Measurements from ENCODE around the gene SH3RF1. TPM values are rescaled to one million over a fixed set of nuclear protein-coding genes. Genes with fewer than 3 reads are reported as not detected.

SH3RF1 gene
- total and polyA plus RNA-seq, 4 donors: 1.8 to 7.9 (median 3.5) TPM

DNA sequence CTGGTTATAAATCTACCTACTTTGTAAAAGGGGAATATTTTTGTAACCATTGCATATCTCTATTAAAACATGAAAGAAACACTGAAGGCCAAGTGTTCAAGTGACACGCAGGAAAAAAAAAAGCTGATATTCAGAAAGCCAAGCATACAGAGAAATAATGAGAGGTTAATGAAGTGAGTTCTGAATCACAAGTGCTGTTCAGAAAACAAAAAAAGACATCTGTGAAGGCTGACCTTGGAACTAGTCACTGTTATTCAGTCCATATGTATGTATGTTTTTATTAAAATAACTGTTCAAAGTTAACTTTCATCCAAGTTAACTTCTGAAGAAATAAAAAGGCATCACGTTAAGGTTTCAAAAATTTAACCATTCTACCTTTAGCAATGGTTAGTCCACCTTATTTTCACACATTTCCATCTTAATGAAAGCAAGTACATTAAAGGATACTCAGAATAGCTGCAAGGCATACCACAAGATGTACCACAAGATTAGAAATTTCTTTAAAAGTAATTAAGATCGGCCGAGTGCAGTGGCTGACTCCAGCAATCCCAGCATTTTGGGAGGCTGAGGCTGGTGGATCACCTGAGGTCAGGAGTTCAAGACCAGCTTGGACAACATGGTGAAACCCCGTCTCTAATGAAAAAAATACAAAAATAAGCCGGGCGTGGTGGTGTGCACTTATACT lies 31.4 kb downstream of the SH3RF1 start:
- H3K4me3 ChIP-seq (ENCODE audit: low read depth in 1 of 3, low read length in 3 of 3): no peak overlapping the region
- H3K9me3 ChIP-seq (ENCODE audit: control insufficient read depth in 4 of 4, low read length in 3 of 4): no peaks in the 10 kb centered on the region
- no peak for DNase-seq (ENCODE audit: low spot score)
- H3K4me1 ChIP-seq (ENCODE audit: control insufficient read depth in 4 of 4, insufficient read depth in 4 of 4, low read length in 3 of 4): peaks cover 7 to 35% (median 21%) of the 10 kb centered on the region in 4 donors
- TF ChIP-seq, protein P1, sequence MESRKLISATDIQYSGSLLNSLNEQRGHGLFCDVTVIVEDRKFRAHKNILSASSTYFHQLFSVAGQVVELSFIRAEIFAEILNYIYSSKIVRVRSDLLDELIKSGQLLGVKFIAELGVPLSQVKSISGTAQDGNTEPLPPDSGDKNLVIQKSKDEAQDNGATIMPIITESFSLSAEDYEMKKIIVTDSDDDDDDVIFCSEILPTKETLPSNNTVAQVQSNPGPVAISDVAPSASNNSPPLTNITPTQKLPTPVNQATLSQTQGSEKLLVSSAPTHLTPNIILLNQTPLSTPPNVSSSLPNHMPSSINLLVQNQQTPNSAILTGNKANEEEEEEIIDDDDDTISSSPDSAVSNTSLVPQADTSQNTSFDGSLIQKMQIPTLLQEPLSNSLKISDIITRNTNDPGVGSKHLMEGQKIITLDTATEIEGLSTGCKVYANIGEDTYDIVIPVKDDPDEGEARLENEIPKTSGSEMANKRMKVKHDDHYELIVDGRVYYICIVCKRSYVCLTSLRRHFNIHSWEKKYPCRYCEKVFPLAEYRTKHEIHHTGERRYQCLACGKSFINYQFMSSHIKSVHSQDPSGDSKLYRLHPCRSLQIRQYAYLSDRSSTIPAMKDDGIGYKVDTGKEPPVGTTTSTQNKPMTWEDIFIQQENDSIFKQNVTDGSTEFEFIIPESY (IDR thresholded peaks at IDR 0.05): no peak
- TF ChIP-seq, protein P2, sequence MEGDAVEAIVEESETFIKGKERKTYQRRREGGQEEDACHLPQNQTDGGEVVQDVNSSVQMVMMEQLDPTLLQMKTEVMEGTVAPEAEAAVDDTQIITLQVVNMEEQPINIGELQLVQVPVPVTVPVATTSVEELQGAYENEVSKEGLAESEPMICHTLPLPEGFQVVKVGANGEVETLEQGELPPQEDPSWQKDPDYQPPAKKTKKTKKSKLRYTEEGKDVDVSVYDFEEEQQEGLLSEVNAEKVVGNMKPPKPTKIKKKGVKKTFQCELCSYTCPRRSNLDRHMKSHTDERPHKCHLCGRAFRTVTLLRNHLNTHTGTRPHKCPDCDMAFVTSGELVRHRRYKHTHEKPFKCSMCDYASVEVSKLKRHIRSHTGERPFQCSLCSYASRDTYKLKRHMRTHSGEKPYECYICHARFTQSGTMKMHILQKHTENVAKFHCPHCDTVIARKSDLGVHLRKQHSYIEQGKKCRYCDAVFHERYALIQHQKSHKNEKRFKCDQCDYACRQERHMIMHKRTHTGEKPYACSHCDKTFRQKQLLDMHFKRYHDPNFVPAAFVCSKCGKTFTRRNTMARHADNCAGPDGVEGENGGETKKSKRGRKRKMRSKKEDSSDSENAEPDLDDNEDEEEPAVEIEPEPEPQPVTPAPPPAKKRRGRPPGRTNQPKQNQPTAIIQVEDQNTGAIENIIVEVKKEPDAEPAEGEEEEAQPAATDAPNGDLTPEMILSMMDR (IDR thresholded peaks at IDR 0.05; ENCODE audit: low read depth, low read length, missing input control): no peak
- no peak for TF ChIP-seq TAF1 (conservative IDR thresholded peaks at IDR 0.05)
- TF ChIP-seq, protein P3, sequence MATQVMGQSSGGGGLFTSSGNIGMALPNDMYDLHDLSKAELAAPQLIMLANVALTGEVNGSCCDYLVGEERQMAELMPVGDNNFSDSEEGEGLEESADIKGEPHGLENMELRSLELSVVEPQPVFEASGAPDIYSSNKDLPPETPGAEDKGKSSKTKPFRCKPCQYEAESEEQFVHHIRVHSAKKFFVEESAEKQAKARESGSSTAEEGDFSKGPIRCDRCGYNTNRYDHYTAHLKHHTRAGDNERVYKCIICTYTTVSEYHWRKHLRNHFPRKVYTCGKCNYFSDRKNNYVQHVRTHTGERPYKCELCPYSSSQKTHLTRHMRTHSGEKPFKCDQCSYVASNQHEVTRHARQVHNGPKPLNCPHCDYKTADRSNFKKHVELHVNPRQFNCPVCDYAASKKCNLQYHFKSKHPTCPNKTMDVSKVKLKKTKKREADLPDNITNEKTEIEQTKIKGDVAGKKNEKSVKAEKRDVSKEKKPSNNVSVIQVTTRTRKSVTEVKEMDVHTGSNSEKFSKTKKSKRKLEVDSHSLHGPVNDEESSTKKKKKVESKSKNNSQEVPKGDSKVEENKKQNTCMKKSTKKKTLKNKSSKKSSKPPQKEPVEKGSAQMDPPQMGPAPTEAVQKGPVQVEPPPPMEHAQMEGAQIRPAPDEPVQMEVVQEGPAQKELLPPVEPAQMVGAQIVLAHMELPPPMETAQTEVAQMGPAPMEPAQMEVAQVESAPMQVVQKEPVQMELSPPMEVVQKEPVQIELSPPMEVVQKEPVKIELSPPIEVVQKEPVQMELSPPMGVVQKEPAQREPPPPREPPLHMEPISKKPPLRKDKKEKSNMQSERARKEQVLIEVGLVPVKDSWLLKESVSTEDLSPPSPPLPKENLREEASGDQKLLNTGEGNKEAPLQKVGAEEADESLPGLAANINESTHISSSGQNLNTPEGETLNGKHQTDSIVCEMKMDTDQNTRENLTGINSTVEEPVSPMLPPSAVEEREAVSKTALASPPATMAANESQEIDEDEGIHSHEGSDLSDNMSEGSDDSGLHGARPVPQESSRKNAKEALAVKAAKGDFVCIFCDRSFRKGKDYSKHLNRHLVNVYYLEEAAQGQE (IDR thresholded peaks at IDR 0.05): no peak
- no peak for TF ChIP-seq HNF4G (IDR thresholded peaks at IDR 0.05)
- TF ChIP-seq FOXA1 (IDR thresholded peaks at IDR 0.05): no peak
- TF ChIP-seq GABPA (IDR thresholded peaks at IDR 0.05 in 1 of 2, conservative IDR thresholded peaks at IDR 0.05 in 1 of 2): no peak
- no peak for TF ChIP-seq EGR1 (IDR thresholded peaks at IDR 0.05; ENCODE audit: low read depth in 2 of 2)
- no peaks in the 10 kb centered on the region for H3K36me3 ChIP-seq (ENCODE audit: control insufficient read depth in 4 of 4, insufficient read depth in 3 of 4, low read depth in 1 of 4, low read length in 3 of 4)
- H3K27ac ChIP-seq (ENCODE audit: low read depth in 1 of 2, low read length in 2 of 2): no peak overlapping the region
- WGBS: 80% methylated on average over 7 of the region's 7 CpGs
- no peaks in the 10 kb centered on the region for H3K27me3 ChIP-seq (ENCODE audit: control insufficient read depth in 4 of 4, insufficient read depth in 4 of 4, low read length in 3 of 4)
- H3K9ac ChIP-seq (ENCODE audit: low read depth in 1 of 2, low read length in 2 of 2): no peak overlapping the region

DNA sequence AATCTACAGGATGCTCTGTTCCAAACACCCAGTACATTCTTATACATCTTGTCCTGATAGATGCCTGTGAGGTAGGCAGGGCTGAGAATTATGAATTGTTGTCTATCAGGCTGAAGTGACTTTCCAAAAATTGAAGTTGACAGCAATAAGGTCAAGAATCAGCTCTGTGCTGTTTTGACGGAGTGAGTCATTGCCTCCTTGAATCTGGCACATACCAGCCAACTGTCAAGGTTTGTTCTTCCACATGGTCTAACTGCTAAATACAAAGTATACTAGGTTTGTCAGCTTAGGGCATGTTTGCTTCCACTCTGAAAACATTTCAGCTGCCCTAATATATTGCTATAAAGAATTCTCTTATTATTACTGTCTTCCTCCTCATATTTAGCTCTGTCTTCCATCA lies 32.3 kb downstream of the SH3RF1 start:
- Histone ChIP-seq H3K36me3 (ENCODE audit: control insufficient read depth in 4 of 4, insufficient read depth in 3 of 4, low read depth in 1 of 4, low read length in 3 of 4) (no peaks in the 10 kb centered on the region), H3K27me3 (ENCODE audit: control insufficient read depth in 4 of 4, insufficient read depth in 4 of 4, low read length in 3 of 4) (no peaks in the 10 kb centered on the region), H3K9me3 (ENCODE audit: control insufficient read depth in 4 of 4, low read length in 3 of 4) (no peaks in the 10 kb centered on the region), H3K9ac (ENCODE audit: low read depth in 1 of 2, low read length in 2 of 2) (no peak overlapping the region), H3K4me3 (ENCODE audit: low read depth in 1 of 3, low read length in 3 of 3) (no peak overlapping the region), H3K4me1 (ENCODE audit: control insufficient read depth in 4 of 4, insufficient read depth in 4 of 4, low read length in 3 of 4) (peaks cover 4 to 26% (median 13%) of the 10 kb centered on the region in 4 donors), H3K27ac (ENCODE audit: low read depth in 1 of 2, low read length in 2 of 2) (no peak overlapping the region)
- 49% methylated on average over 1 of the region's 1 CpG for WGBS
- no peak for DNase-seq (ENCODE audit: low spot score)
- TF ChIP-seq, protein P2 (IDR thresholded peaks at IDR 0.05; ENCODE audit: low read depth, low read length, missing input control): no peak
- no peak for TF ChIP-seq FOXA1 (IDR thresholded peaks at IDR 0.05)
- peak in 1 of 2 donors; percentile 30 for TF ChIP-seq JUND (IDR thresholded peaks at IDR 0.05)

Data from liver (tissue), 9 donors.